ENCODE measurements around the gene TXLNG. TPM values are rescaled to one million over a fixed set of nuclear protein-coding genes. Genes with fewer than 3 reads are reported as not detected.

The TXLNG gene
- total and polyA plus RNA-seq, 2 donors (not counting 3 experiments of a cell fraction or from before 2014, with no cell fraction given), result 6.8 to 7.6 TPM

DNA sequence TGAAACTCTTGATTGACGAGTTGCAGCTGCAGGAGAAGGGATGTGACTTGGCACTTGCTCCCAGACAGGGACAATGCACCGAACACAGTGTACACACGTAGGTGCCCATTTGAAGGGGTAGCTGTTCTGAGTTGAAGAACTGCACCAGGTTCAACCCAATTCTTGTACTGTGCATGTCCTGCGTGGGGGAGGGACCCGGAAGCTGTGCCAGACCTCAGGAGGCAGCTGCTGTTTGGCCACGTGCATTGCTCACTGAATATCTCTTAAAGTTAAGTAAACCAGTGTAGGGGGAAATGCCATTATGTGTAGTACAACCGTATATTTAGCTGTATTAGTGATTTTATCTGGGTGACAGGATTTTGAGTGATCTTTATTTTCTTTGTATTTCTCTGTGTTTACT, 95.9 kb downstream of the TXLNG start:
- TF ChIP-seq JUN (IDR thresholded peaks at IDR 0.05; ENCODE audit: borderline replicate concordance, insufficient read depth, insufficient read length, low read depth) (no peak), EZH2 (IDR thresholded peaks at IDR 0.05; ENCODE audit: borderline replicate concordance, low read depth, low read length, severe bottlenecking) (no peak), POLR2A (IDR thresholded peaks at IDR 0.05; ENCODE audit: low read depth, low read length) (no peak), POLR2AphosphoS5 (IDR thresholded peaks at IDR 0.05; ENCODE audit: insufficient read depth, low read depth, low read length) (no peak), MYC (IDR thresholded peaks at IDR 0.05; ENCODE audit: low read depth, low read length) (no peak), GATA2 (IDR thresholded peaks at IDR 0.05; ENCODE audit: insufficient read depth, insufficient read length, low read depth, low read length) (no peak)
- TF ChIP-seq, protein P1, sequence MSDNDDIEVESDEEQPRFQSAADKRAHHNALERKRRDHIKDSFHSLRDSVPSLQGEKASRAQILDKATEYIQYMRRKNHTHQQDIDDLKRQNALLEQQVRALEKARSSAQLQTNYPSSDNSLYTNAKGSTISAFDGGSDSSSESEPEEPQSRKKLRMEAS (IDR thresholded peaks at IDR 0.05; ENCODE audit: insufficient read depth, insufficient read length), result no peak
- TF ChIP-seq, protein P2, sequence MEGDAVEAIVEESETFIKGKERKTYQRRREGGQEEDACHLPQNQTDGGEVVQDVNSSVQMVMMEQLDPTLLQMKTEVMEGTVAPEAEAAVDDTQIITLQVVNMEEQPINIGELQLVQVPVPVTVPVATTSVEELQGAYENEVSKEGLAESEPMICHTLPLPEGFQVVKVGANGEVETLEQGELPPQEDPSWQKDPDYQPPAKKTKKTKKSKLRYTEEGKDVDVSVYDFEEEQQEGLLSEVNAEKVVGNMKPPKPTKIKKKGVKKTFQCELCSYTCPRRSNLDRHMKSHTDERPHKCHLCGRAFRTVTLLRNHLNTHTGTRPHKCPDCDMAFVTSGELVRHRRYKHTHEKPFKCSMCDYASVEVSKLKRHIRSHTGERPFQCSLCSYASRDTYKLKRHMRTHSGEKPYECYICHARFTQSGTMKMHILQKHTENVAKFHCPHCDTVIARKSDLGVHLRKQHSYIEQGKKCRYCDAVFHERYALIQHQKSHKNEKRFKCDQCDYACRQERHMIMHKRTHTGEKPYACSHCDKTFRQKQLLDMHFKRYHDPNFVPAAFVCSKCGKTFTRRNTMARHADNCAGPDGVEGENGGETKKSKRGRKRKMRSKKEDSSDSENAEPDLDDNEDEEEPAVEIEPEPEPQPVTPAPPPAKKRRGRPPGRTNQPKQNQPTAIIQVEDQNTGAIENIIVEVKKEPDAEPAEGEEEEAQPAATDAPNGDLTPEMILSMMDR (IDR thresholded peaks at IDR 0.05; ENCODE audit: extremely low read depth in 1 of 2, insufficient read depth in 1 of 2, low read depth in 1 of 2, low read length in 2 of 2), result no peak
- BruUV-seq (replicated peaks), result no TSS peak
- H3K9me1 ChIP-seq (replicated peaks; ENCODE audit: control insufficient read depth, extremely low read depth, insufficient read depth, low read length), result no peaks in the 10 kb centered on the region
- peak overlapping the region; percentile 92 for H2AFZ ChIP-seq (ENCODE audit: low read depth, low read length)
- no peaks in the 10 kb centered on the region for H3K36me3 ChIP-seq (ENCODE audit: control insufficient read depth in 2 of 2, extremely low read depth in 1 of 2, insufficient read depth in 2 of 2, low read length in 2 of 2)
- dilution Hi-C loops (cut with MboI; ENCODE audit: extremely low pct_ligation_motif_present, low sequenced_read_pairs) (no loop called here), intact Hi-C loops (cut with micrococcal nuclease) (loop anchor here (2.0 kb wide), 2 partner anchors 65 to 201 kb away; partner anchors contain the start of gene REPS2)
- H3K9ac ChIP-seq (replicated peaks; ENCODE audit: extremely low read depth, insufficient read depth, low read length), result no peak overlapping the region
- H3K79me2 ChIP-seq (ENCODE audit: control insufficient read depth, insufficient read depth, low read length), result no peaks in the 10 kb centered on the region
- no peaks in the 10 kb centered on the region for H3K27me3 ChIP-seq (ENCODE audit: control insufficient read depth in 2 of 2, insufficient read depth in 2 of 2, low read length in 2 of 2)
- ChIA-PET CTCF (interaction anchor here (0.9 to 9.0 kb wide), 27 partner anchors 9 to 360 kb away, joined by 3 to 280 read pairs (median 5); partner anchors contain the start of genes RBBP7 and REPS2), POLR2A (interaction anchor here (0.6 to 1.0 kb wide), 2 partner anchors 163 to 1775 kb away, joined by 3 to 5 read pairs; partner anchors contain the start of gene SYAP1)
- H3K4me3 ChIP-seq (replicated peaks in 1 of 3; ENCODE audit: insufficient read depth in 1 of 3, low read depth in 1 of 3, low read length in 3 of 3), result peak overlapping the region in 1 of 3 experiments; percentile 73
- no peak overlapping the region for H3K27ac ChIP-seq (ENCODE audit: insufficient read depth, low read depth, low read length)
- FAIRE-seq (peak; percentile 73), DNase-seq (ENCODE audit: low read depth, low spot score) (peak; percentile 17)
- H3K4me2 ChIP-seq (ENCODE audit: insufficient read depth, low read length), result peak overlapping the region; percentile 97
- H3K9me3 ChIP-seq (replicated peaks; ENCODE audit: control insufficient read depth, insufficient read depth, low read length), result no peaks in the 10 kb centered on the region
- H4K20me1 ChIP-seq (replicated peaks; ENCODE audit: control insufficient read depth, extremely low read depth, insufficient read depth, low read length), result no peaks in the 10 kb centered on the region
- H3K4me1 ChIP-seq (ENCODE audit: control insufficient read depth, extremely low read depth, insufficient read depth, low read length), result peaks cover 11% of the 10 kb centered on the region

Measured in endothelial cell of umbilical vein (primary cell).